Erythroblast (primary cell): ENCODE measurements around the gene NAGK.

ENCODE experiments used
- GATA1 ChIP-seq: IDR thresholded peaks from 2 replicates; pipeline ENCODE4 v1.6.1; 2011; ENCODE audit warnings: low read depth, mild to moderate bottlenecking, control low read depth, low read length, moderate library complexity
- POLR2A ChIP-seq: IDR thresholded peaks from 2 replicates; pipeline ENCODE4 v1.6.1; 2011; ENCODE audit warnings: mild to moderate bottlenecking, low read length

DNA sequence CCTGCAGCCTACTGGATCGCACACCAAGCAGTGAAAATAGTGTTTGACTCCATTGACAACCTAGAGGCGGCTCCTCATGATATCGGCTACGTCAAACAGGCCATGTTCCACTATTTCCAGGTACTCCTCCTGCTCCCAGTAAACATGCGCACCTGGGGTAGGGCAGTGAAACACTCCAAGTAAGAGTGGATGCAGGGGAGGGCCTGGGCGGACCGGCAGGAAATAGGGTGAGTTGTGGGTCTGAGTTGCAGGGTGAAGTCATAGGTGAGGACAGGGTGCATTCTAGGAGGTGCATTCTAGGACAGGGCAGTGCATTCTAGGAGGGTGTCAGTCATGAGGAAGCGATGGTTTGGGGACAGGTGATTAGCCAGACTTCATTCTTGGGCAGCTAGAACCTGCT lies 5.0 kb downstream of the NAGK start:
- TF ChIP-seq POLR2A = no peak
- no peak for TF ChIP-seq GATA1
